ENCODE data around the gene CLCN1. TPM values are rescaled to one million over a fixed set of nuclear protein-coding genes. Genes with fewer than 3 reads are reported as not detected.

Gene CLCN1
- total RNA-seq, 1 donor from 2014 or later, result not detected

GRCh38 chr7:143373255-143373794, 57.4 kb downstream of the CLCN1 start:
- no peak for DNase-seq (ENCODE audit: extremely low spot score in 2 of 2)
- H3K4me3 ChIP-seq, result no peak overlapping the region
- no peak overlapping the region for H3K27ac ChIP-seq
- TF ChIP-seq CTCF (IDR thresholded peaks at IDR 0.05), result no peak
- no peak for TF ChIP-seq POLR2AphosphoS5 (IDR thresholded peaks at IDR 0.05; ENCODE audit: insufficient read depth in 1 of 2, low read depth in 1 of 2)
- TF ChIP-seq POLR2A (IDR thresholded peaks at IDR 0.05), result no peak
- H3K27me3 ChIP-seq, result no peaks in the 10 kb centered on the region
- peaks cover 2% of the 10 kb centered on the region for H3K4me1 ChIP-seq
- no peaks in the 10 kb centered on the region for H3K36me3 ChIP-seq
- H3K9me3 ChIP-seq, result no peaks in the 10 kb centered on the region
- intact Hi-C loops (cut with DNase I), result no loop called here

- Histone ChIP-seq H3K9me3 (no peaks in the 10 kb centered on the region), H3K27ac (no peak overlapping the region), H3K4me1 (peaks cover 15% of the 10 kb centered on the region), H3K36me3 (no peaks in the 10 kb centered on the region), H3K4me3 (no peak overlapping the region), H3K27me3 (no peaks in the 10 kb centered on the region)
- TF ChIP-seq POLR2A (IDR thresholded peaks at IDR 0.05) (no peak), POLR2AphosphoS5 (IDR thresholded peaks at IDR 0.05; ENCODE audit: insufficient read depth in 1 of 2, low read depth in 1 of 2) (no peak), CTCF (IDR thresholded peaks at IDR 0.05) (no peak)
- intact Hi-C loops (cut with DNase I), result no loop called here
- DNase-seq (ENCODE audit: extremely low spot score in 2 of 2), result no peak
Measured at GRCh38 chr7:143374561-143374960, 58.6 kb downstream of the CLCN1 start.

GRCh38 chr7:143375298-143376034, 59.6 kb downstream of the CLCN1 start:
- no peak for TF ChIP-seq POLR2A (IDR thresholded peaks at IDR 0.05)
- TF ChIP-seq POLR2AphosphoS5 (IDR thresholded peaks at IDR 0.05; ENCODE audit: insufficient read depth in 1 of 2, low read depth in 1 of 2), result no peak
- TF ChIP-seq CTCF (IDR thresholded peaks at IDR 0.05), result no peak
- Histone ChIP-seq H3K4me1 (peaks cover 20% of the 10 kb centered on the region), H3K4me3 (no peak overlapping the region), H3K9me3 (no peaks in the 10 kb centered on the region), H3K36me3 (no peaks in the 10 kb centered on the region), H3K27ac (no peak overlapping the region), H3K27me3 (no peaks in the 10 kb centered on the region)
- no peak for DNase-seq (ENCODE audit: extremely low spot score in 2 of 2)
- intact Hi-C loops (cut with DNase I), result no loop called here

- no peaks in the 10 kb centered on the region for H3K36me3 ChIP-seq
- TF ChIP-seq POLR2A (IDR thresholded peaks at IDR 0.05) (no peak), CTCF (IDR thresholded peaks at IDR 0.05) (no peak), POLR2AphosphoS5 (IDR thresholded peaks at IDR 0.05; ENCODE audit: insufficient read depth in 1 of 2, low read depth in 1 of 2) (no peak)
- no peak overlapping the region for H3K4me3 ChIP-seq
- H3K27me3 ChIP-seq, result no peaks in the 10 kb centered on the region
- intact Hi-C loops (cut with DNase I), result no loop called here
- H3K9me3 ChIP-seq, result no peaks in the 10 kb centered on the region
- no peak overlapping the region for H3K27ac ChIP-seq
- DNase-seq (ENCODE audit: extremely low spot score in 2 of 2), result no peak
- H3K4me1 ChIP-seq, result peaks cover 20% of the 10 kb centered on the region
Measured at GRCh38 chr7:143376396-143376795, 60.5 kb downstream of the CLCN1 start.

Measured in vagina (tissue), 2 donors.